ENCODE data around the gene LRRC61.

Gene LRRC61

GRCh38 chr7:150371131-150371995, 48.2 kb downstream of the LRRC61 start:
- DNase-seq (ENCODE audit: low spot score): no peak

GRCh38 chr7:150371996-150372270, 48.8 kb downstream of the LRRC61 start:
- no peak for DNase-seq (ENCODE audit: low spot score)

- DNase-seq (ENCODE audit: low spot score): no peak
Observed at GRCh38 chr7:150372271-150373048, 49.3 kb downstream of the LRRC61 start.

- DNase-seq (ENCODE audit: low spot score): no peak
Observed at GRCh38 chr7:150373049-150373801, 50.1 kb downstream of the LRRC61 start.

GRCh38 chr7:150374026-150374425, 50.9 kb downstream of the LRRC61 start:
- DNase-seq (ENCODE audit: low spot score): no peak

GRCh38 chr7:150374472-150374871, 51.3 kb downstream of the LRRC61 start:
- no peak for DNase-seq (ENCODE audit: low spot score)

- DNase-seq (ENCODE audit: low spot score): peak; percentile 90
Observed at GRCh38 chr7:150375662-150376521, 52.7 kb downstream of the LRRC61 start.

- DNase-seq (ENCODE audit: low spot score): no peak
Observed at GRCh38 chr7:150376560-150376959, 53.4 kb downstream of the LRRC61 start.

GRCh38 chr7:150377196-150377595, 54.0 kb downstream of the LRRC61 start:
- DNase-seq (ENCODE audit: low spot score): no peak

- no peak for DNase-seq (ENCODE audit: low spot score)
Observed at GRCh38 chr7:150377635-150378034, 54.5 kb downstream of the LRRC61 start.

- peak; percentile 77 for DNase-seq (ENCODE audit: low spot score)
Observed at GRCh38 chr7:150378115-150378852, 55.1 kb downstream of the LRRC61 start.

GRCh38 chr7:150378853-150379440, 55.8 kb downstream of the LRRC61 start, which contains the start of gene ZNF775:
Gene ZNF775 (plus strand): TSS chr7:150379330. CDS start chr7:150388471, 9,141 bp downstream.
- DNase-seq (ENCODE audit: low spot score): peak; percentile 95

- DNase-seq (ENCODE audit: low spot score): no peak
Observed at GRCh38 chr7:150379441-150380379, 56.6 kb downstream of the LRRC61 start.

GRCh38 chr7:150380463-150380862, 57.3 kb downstream of the LRRC61 start:
- no peak for DNase-seq (ENCODE audit: low spot score)

- no peak for DNase-seq (ENCODE audit: low spot score)
Observed at GRCh38 chr7:150381096-150381495, 57.9 kb downstream of the LRRC61 start.

GRCh38 chr7:150381785-150382122, 58.6 kb downstream of the LRRC61 start:
- DNase-seq (ENCODE audit: low spot score): no peak

GRCh38 chr7:150382123-150382843, 59.1 kb downstream of the LRRC61 start:
- DNase-seq (ENCODE audit: low spot score): peak; percentile 42

GRCh38 chr7:150382844-150383225, 59.7 kb downstream of the LRRC61 start:
- no peak for DNase-seq (ENCODE audit: low spot score)
